Mammary epithelial cell (primary cell): ENCODE measurements around the gene FLRT1.

Experiments used
- CTCF ChIP-seq, 2 donors: IDR thresholded peaks in 1 of 2; conservative IDR thresholded peaks in 1 of 2; 2 replicates each; pipeline ENCODE4 v1.5.1; 2011 to 2012; ENCODE audit warnings: inconsistent platforms in 2 of 2, low read length in 2 of 2, mild to moderate bottlenecking in 2 of 2, control low read depth in 1 of 2, low read depth in 1 of 2; ENCODE audit not compliant: insufficient read depth in 1 of 2; ENCODE audit errors: extremely low read depth in 1 of 2
- EZH2 ChIP-seq: IDR thresholded peaks from 2 replicates; pipeline ENCODE4 v1.6.1; 2012; ENCODE audit warnings: low read length, inconsistent platforms, borderline replicate concordance

- TF ChIP-seq CTCF (conservative IDR thresholded peaks at IDR 0.05 in 1 of 2, IDR thresholded peaks at IDR 0.05 in 1 of 2; ENCODE audit: extremely low read depth in 1 of 2, insufficient read depth in 1 of 2, low read depth in 1 of 2, low read length in 2 of 2), result no peak
- TF ChIP-seq EZH2, result no peak
Observed at GRCh38 chr11:64017945-64018224, 17.8 kb upstream of the FLRT1 start.
